K562 (cell line): ENCODE results near the gene SIPA1L2. TPM values are rescaled to one million over a fixed set of nuclear protein-coding genes. Genes with fewer than 3 reads are reported as not detected.

Experiments used
- ATAC-seq: fragments of 200-7000 bp; cut with Tn5 transposase; 3 replicates; pipeline ENCODE4 v1.9.1; 2020; ENCODE audit warnings: moderate library complexity
- BruUV-seq: library from RNA; stranded (reverse); fragments of 400-500 nt; replicated peaks from 2 replicates; lab custom pipeline; 2021; lab: Mats Ljungman, UMichigan
- CTCF ChIA-PET: fragments of 300-600 bp; formaldehyde crosslinking; extraction: SDS; loops from one replicate; lab custom pipeline; 2021; ENCODE audit warnings: low intra/inter-chr PET ratio; lab: Yijun Ruan, JAX
- POLR2A ChIA-PET: fragments of 300-600, 350-650 bp; sonication (Branson Sonifier 250); formaldehyde crosslinking; extraction: SDS; loops from one replicate; lab custom pipeline; 2021; ENCODE audit warnings: antibody characterized with exemption, inconsistent platforms; lab: Yijun Ruan, JAX
- DNase-seq, 4 experiments: peaks; one replicate each; pipeline versions ENCODE4 v3.0.0 to v3.0.0-alpha.2; 2011 to 2018; ENCODE audit warnings: low spot score in 3 of 4, mixed read lengths in 3 of 4; ENCODE audit errors: extremely low read depth in 1 of 4
- FAIRE-seq: peaks from 2 replicates; lab custom pipeline; 2011; peaks lifted over from hg19 to GRCh38; lab: Jason Lieb, UNC
- H2AFZ ChIP-seq: 2 replicates; pipeline ENCODE4 v1.6.0; 2011; ENCODE audit warnings: low read depth, low read length, control low read depth, inconsistent platforms
- H3K27ac ChIP-seq: fragments of 200-600 bp; 3 replicates; pipeline ENCODE4 v1.8.0; 2011; ENCODE audit warnings: low read depth, mild to moderate bottlenecking, control low read depth, inconsistent platforms, low read length, moderate library complexity, mixed read lengths; ENCODE audit errors: extremely low read depth
- H3K27me3 ChIP-seq, 2 experiments: fragments of 300-600 bp in 1 of 2; 2 replicates in 1 of 2; 3 replicates in 1 of 2; pipeline versions ENCODE4 v1.6.0 to v1.8.0; 2011; ENCODE audit warnings: inconsistent platforms in 2 of 2, low read length in 2 of 2, mild to moderate bottlenecking in 1 of 2, mixed read lengths in 1 of 2, moderate library complexity in 1 of 2; ENCODE audit not compliant: control insufficient read depth in 2 of 2, insufficient read depth in 2 of 2
- H3K36me3 ChIP-seq: fragments of 300-600 bp; 3 replicates; pipeline ENCODE4 v1.8.0; 2011; ENCODE audit warnings: mild to moderate bottlenecking, low read length, inconsistent platforms; ENCODE audit not compliant: control insufficient read depth, insufficient read depth
- H3K4me1 ChIP-seq, 2 experiments: fragments of 200-600 bp in 1 of 2; replicated peaks in 1 of 2; 2 replicates in 1 of 2; 3 replicates in 1 of 2; pipeline versions ENCODE4 v1.5.1 to v1.8.0; 2011; ENCODE audit warnings: inconsistent platforms in 2 of 2, low read length in 2 of 2, mild to moderate bottlenecking in 1 of 2, mixed read lengths in 1 of 2, moderate library complexity in 1 of 2; ENCODE audit not compliant: control insufficient read depth in 2 of 2, insufficient read depth in 2 of 2
- H3K4me2 ChIP-seq: 2 replicates; pipeline ENCODE4 v1.6.1; 2011; ENCODE audit warnings: low read length, control low read depth, inconsistent platforms, mixed read lengths; ENCODE audit not compliant: insufficient read depth
- H3K4me3 ChIP-seq: fragments of 200-600 bp; sonication (generic), shearing (Covaris generic); 2 replicates; pipeline ENCODE4 v1.5.1; 2016; ENCODE audit warnings: control low read depth, inconsistent platforms
- H3K79me2 ChIP-seq: fragments of 200-600 bp; 3 replicates; pipeline ENCODE4 v1.8.0; 2011; ENCODE audit warnings: low read length, inconsistent platforms; ENCODE audit not compliant: control insufficient read depth, insufficient read depth
- H3K9ac ChIP-seq, 2 experiments: 2 replicates each; pipeline versions ENCODE4 v1.6.0 to v1.6.1; 2011; ENCODE audit warnings: low read depth in 2 of 2, low read length in 2 of 2, control low read depth in 1 of 2, inconsistent platforms in 1 of 2, mild to moderate bottlenecking in 1 of 2, mixed read lengths in 1 of 2; ENCODE audit not compliant: insufficient read depth in 1 of 2
- H3K9me1 ChIP-seq: one replicate; pipeline ENCODE4 v1.6.0; 2011; ENCODE audit warnings: inconsistent platforms, mild to moderate bottlenecking, low read length, moderate library complexity; ENCODE audit not compliant: control insufficient read depth, insufficient read depth
- H3K9me3 ChIP-seq: replicated peaks from 2 replicates; pipeline ENCODE4 v1.5.1; 2011; ENCODE audit warnings: low read depth, low read length, inconsistent platforms; ENCODE audit not compliant: control insufficient read depth, insufficient read depth
- H4K20me1 ChIP-seq: replicated peaks from 2 replicates; pipeline ENCODE4 v1.6.1; 2011; ENCODE audit warnings: low read length, inconsistent platforms, mixed read lengths; ENCODE audit not compliant: control insufficient read depth, insufficient read depth
- CREB3L1 ChIP-seq: fragments of 450-650 bp; IDR thresholded peaks from 2 replicates; pipeline ENCODE4 v1.6.1; 2014; ENCODE audit warnings: low read depth, mild to moderate bottlenecking, moderate library complexity, borderline replicate concordance
- HEY1 ChIP-seq: fragments of 250-450 bp; sonication (Bioruptor Pico); IDR thresholded peaks from 2 replicates; pipeline ENCODE4 v1.5.0; 2020; ENCODE audit warnings: mild to moderate bottlenecking, moderate library complexity, borderline replicate concordance
- MYNN ChIP-seq, 2 experiments: sonication (generic); formaldehyde crosslinking in 1 of 2; IDR thresholded peaks; 2 replicates each; pipeline versions ENCODE4 v1.5.0 to v1.6.1; 2016 to 2020; ENCODE audit warnings: antibody characterized with exemption in 1 of 2, missing genetic modification reagents in 1 of 2
- NFATC3 ChIP-seq: fragments of 450-650 bp; IDR thresholded peaks from 2 replicates; pipeline ENCODE4 v1.6.1; 2017; ENCODE audit warnings: mild to moderate bottlenecking
- NFIC ChIP-seq: fragments of 450-650 bp; IDR thresholded peaks from 2 replicates; pipeline ENCODE4 v1.6.1; 2017; ENCODE audit warnings: mild to moderate bottlenecking, inconsistent platforms
- NFIX ChIP-seq: fragments of 250-450 bp; sonication (Bioruptor Pico); IDR thresholded peaks from 2 replicates; pipeline ENCODE4 v1.4.0; 2020; ENCODE audit warnings: low read depth, mild to moderate bottlenecking, moderate library complexity
- PTBP1 ChIP-seq: fragments of 200-400 bp; formaldehyde crosslinking; IDR thresholded peaks from 2 replicates; pipeline ENCODE4 v1.6.1; 2017; ENCODE audit warnings: low read depth, low read length
- SIRT6 ChIP-seq: IDR thresholded peaks from one replicate; pipeline ENCODE4 v1.6.1; 2012; ENCODE audit warnings: low read depth, mild to moderate bottlenecking, control low read depth, inconsistent platforms, low read length, moderate library complexity
- TEAD1 ChIP-seq, 2 experiments: fragments of 450-650 bp in 1 of 2; sonication (generic) in 1 of 2; formaldehyde crosslinking; IDR thresholded peaks; 2 replicates each; pipeline versions ENCODE4 v1.4.0 to v1.8.0; 2020 to 2022; ENCODE audit warnings: mild to moderate bottlenecking in 2 of 2, missing genetic modification reagents in 1 of 2
- ZFX ChIP-seq: sonication (generic); formaldehyde crosslinking; IDR thresholded peaks from 2 replicates; pipeline ENCODE4 v1.8.0; 2022; ENCODE audit warnings: mild to moderate bottlenecking, missing genetic modification reagents, moderate library complexity
- ZNF511 ChIP-seq: sonication (generic); formaldehyde crosslinking; IDR thresholded peaks from 2 replicates; pipeline ENCODE4 v1.8.0; 2022; ENCODE audit warnings: mild to moderate bottlenecking, missing genetic modification reagents
- WGBS: fragments of 100-300 bp; shearing (Covaris generic); methylation state at CpG from one replicate; pipeline ENCODE4 v1.1.6; 2016; ENCODE audit warnings: low coverage, mixed read lengths; ENCODE audit not compliant: insufficient coverage; ENCODE audit errors: missing lambda C conversion rate; 5-methylcytosine and 5-hydroxymethylcytosine counted together
- in situ Hi-C: fragments of 300-500 bp; cut with MboI; formaldehyde crosslinking; loops from 4 replicates; pipeline ENCODE4 v1.15.0; 2018; ENCODE audit warnings: inconsistent platforms, mixed read lengths
- intact Hi-C: fragments of 100-400 bp; cut with micrococcal nuclease; formaldehyde crosslinking; loops from 2 replicates; pipeline ENCODE4 v1.14.2; 2022
- polyA plus RNA-seq, 8 experiments: library from polyadenylated mRNA; depleted of rRNA in 4 of 8; stranded (reverse) in 5 of 8; unstranded in 3 of 8; fragments of >200 nt; fragmentation: Nextera tagmentation in 2 of 8; fragmentation: Illumina TruSeq in 1 of 8; extraction: Ambion mirVana in 2 of 8; extraction: Trizol in 1 of 8; gene quantifications; 2 replicates each; pipeline versions ENCODE4 v1.2.1 to v1.2.3, GENCODE V29; 2011 to 2014; ENCODE audit warnings: inconsistent platforms in 1 of 8, missing spikeins in 1 of 8
- total RNA-seq, 7 experiments: library from RNA; depleted of rRNA in 6 of 7; stranded (reverse); fragments of >200 nt in 6 of 7; fragmentation: Illumina TruSeq in 2 of 7; extraction: Trizol in 2 of 7; gene quantifications; 2 replicates each; pipeline versions ENCODE4 v1.2.1 to v1.2.3, GENCODE V29; 2011 to 2021; ENCODE audit warnings: low replicate concordance in 1 of 7
- TF ChIP-seq, protein P1 (sequence below), 3 experiments: IDR thresholded peaks in 2 of 3; conservative IDR thresholded peaks in 1 of 3; 2 replicates each; pipeline ENCODE4 v1.5.1; 2011 to 2012; ENCODE audit warnings: low read length in 3 of 3, mild to moderate bottlenecking in 3 of 3, control low read depth in 2 of 3, improper control_type of control experiment in 1 of 3, inconsistent platforms in 1 of 3, low read depth in 1 of 3, mixed read lengths in 1 of 3, moderate library complexity in 1 of 3; ENCODE audit not compliant: insufficient read depth in 2 of 3

SIPA1L2 gene
- total and polyA plus RNA-seq, 9 of the 15 experiments (the other 6 are each of a cell fraction or from before 2014, with no cell fraction given), result 0.04 to 0.22 (median 0.06) TPM; not detected in 5

DNA sequence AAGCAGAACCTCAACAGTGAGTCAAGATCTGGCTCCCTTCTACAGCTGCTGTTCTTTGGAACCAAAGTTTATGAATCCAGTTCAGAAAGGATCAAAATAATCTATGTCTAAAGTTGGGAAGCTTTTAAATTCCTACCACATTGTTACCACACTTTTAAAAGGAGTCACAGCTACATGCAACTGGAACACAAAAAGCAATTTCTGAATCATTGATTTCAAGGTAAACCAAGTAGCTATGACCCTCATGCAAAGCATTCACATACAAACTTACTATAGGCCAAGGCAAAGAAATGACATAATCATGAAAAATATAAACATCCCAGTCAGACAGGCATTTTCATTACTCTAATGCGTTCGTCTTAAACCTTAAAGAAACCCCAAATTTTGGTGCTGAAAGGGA lies 3.5 kb downstream of the SIPA1L2 start:
- FAIRE-seq, result no peak

DNA sequence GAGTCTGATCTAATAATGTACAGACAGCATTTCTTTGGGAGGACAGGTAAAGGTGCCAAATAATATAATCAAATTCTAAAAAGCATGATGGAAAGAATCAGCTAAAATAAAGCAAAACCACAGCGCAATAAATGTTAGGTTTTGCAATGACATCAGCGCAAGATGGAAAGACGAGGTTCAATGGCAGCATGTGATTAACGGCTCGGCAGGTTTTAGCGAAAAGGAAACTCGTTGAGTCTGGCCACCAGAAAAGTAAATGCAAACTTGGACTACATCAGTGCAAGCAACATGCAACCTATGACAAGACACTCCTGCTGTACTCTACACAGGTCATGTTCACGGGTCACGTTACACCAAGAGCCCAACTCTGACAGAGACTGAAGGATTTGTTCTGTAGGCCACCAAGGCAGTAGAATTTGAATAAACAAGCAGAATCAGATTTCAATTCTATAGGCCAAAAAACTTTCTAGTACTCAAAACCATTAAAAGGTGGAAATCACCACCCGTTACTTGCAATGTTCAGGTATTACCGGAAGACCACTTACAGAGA lies 4.5 kb downstream of the SIPA1L2 start:
- Histone ChIP-seq H3K9me3 (no peaks in the 10 kb centered on the region), H3K27ac (no peak overlapping the region), H3K9me1 (no peaks in the 10 kb centered on the region), H3K9ac (no peak overlapping the region), H3K4me3 (no peak overlapping the region), H3K36me3 (no peaks in the 10 kb centered on the region), H4K20me1 (no peaks in the 10 kb centered on the region), H3K27me3 (no peaks in the 10 kb centered on the region), H3K4me1 (no peaks in the 10 kb centered on the region; a peak in 1 of 5 replicates), H3K79me2 (no peaks in the 10 kb centered on the region), H2AFZ (no peak overlapping the region), H3K4me2 (no peak overlapping the region)
- BruUV-seq, result no TSS peak
- intact Hi-C loops, result no loop called here
- WGBS, result 3% methylated on average over 11 of the region's 11 CpGs
- CTCF ChIA-PET, result no interaction called here
- ATAC-seq, result no peak
- POLR2A ChIA-PET, result no interaction called here
- no peak for DNase-seq
- FAIRE-seq, result no peak
- in situ Hi-C loops, result loop anchor here (25.0 kb wide), 1 partner anchor 612 kb away; no protein-coding TSS in a partner anchor
- TF ChIP-seq ZNF511 (CRISPR knock-in tag), result no peak
- TF ChIP-seq CREB3L1, result no peak
- TF ChIP-seq PTBP1, result no peak
- no peak for TF ChIP-seq ZFX
- TF ChIP-seq NFIX (CRISPR knock-in tag), result no peak
- TF ChIP-seq SIRT6, result no peak
- TF ChIP-seq TEAD1 (CRISPR knock-in tag; IDR thresholded peaks at IDR 0.05), result no peak
- TF ChIP-seq, protein P1, sequence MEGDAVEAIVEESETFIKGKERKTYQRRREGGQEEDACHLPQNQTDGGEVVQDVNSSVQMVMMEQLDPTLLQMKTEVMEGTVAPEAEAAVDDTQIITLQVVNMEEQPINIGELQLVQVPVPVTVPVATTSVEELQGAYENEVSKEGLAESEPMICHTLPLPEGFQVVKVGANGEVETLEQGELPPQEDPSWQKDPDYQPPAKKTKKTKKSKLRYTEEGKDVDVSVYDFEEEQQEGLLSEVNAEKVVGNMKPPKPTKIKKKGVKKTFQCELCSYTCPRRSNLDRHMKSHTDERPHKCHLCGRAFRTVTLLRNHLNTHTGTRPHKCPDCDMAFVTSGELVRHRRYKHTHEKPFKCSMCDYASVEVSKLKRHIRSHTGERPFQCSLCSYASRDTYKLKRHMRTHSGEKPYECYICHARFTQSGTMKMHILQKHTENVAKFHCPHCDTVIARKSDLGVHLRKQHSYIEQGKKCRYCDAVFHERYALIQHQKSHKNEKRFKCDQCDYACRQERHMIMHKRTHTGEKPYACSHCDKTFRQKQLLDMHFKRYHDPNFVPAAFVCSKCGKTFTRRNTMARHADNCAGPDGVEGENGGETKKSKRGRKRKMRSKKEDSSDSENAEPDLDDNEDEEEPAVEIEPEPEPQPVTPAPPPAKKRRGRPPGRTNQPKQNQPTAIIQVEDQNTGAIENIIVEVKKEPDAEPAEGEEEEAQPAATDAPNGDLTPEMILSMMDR (IDR thresholded peaks at IDR 0.05 in 2 of 3, conservative IDR thresholded peaks at IDR 0.05 in 1 of 3; ENCODE audit: insufficient read depth in 2 of 3, low read depth in 1 of 3, low read length in 3 of 3), result no peak
- TF ChIP-seq NFATC3, result no peak

More for the DNA sequence above, 3.5 kb downstream of the SIPA1L2 start:
- Histone ChIP-seq H3K27ac (no peak overlapping the region), H3K4me3 (no peak overlapping the region), H4K20me1 (no peaks in the 10 kb centered on the region), H3K4me2 (no peak overlapping the region), H2AFZ (no peak overlapping the region), H3K27me3 (peaks cover 0 to 3% of the 10 kb centered on the region in 2 experiments; a peak in 1 of 5 replicates), H3K4me1 (no peaks in the 10 kb centered on the region), H3K9ac (no peak overlapping the region), H3K9me3 (no peaks in the 10 kb centered on the region), H3K9me1 (no peaks in the 10 kb centered on the region), H3K79me2 (no peaks in the 10 kb centered on the region), H3K36me3 (no peaks in the 10 kb centered on the region)
- 6% methylated on average over 2 of the region's 2 CpGs for WGBS
- intact Hi-C loops (no loop called here), in situ Hi-C loops (loop anchor here (25.0 kb wide), 1 partner anchor 611 kb away; no protein-coding TSS in a partner anchor)
- no TSS peak for BruUV-seq
- ATAC-seq, result no peak
- TF ChIP-seq NFIC (no peak), HEY1 (CRISPR knock-in tag) (no peak), MYNN (IDR thresholded peaks at IDR 0.05) (no peak), MYNN (CRISPR knock-in tag; IDR thresholded peaks at IDR 0.05) (no peak)
- ChIA-PET POLR2A (no interaction called here), CTCF (interaction anchor here (0.7 kb wide), 1 partner anchor 1521 kb away, joined by 4 read pairs; no protein-coding TSS in a partner anchor)
- no peak for DNase-seq
